Kidney tubule cell (primary cell): ENCODE results near the gene PDCD1LG2.
"Not testable (repeated sequence)": the region's sequence is repeated elsewhere in the genome, so short reads cannot be mapped to it uniquely, and the experiment has no call there.

ENCODE experiments used
- DNase-seq: peaks from one replicate; pipeline ENCODE4 v3.0.0-alpha.2; 2018; ENCODE audit warnings: low spot score

PDCD1LG2 gene

GRCh38 chr9:5510360-5510931, at the start of gene PDCD1LG2:
Gene PDCD1LG2 (plus strand): TSS chr9:5510531. CDS start chr9:5522547, 12,016 bp downstream.
- peak; percentile 51 for DNase-seq

GRCh38 chr9:5464831-5465330, 45.5 kb upstream of the PDCD1LG2 start:
- DNase-seq = not testable (repeated sequence)

- no peak for DNase-seq
Measured at GRCh38 chr9:5466005-5466404, 44.3 kb upstream of the PDCD1LG2 start.

GRCh38 chr9:5466766-5467165, 43.6 kb upstream of the PDCD1LG2 start:
- no peak for DNase-seq

- DNase-seq = peak; percentile 36
Measured at GRCh38 chr9:5468850-5469249, 41.5 kb upstream of the PDCD1LG2 start.

GRCh38 chr9:5470122-5470521, 40.2 kb upstream of the PDCD1LG2 start:
- no peak for DNase-seq

- DNase-seq = peak; percentile 31
Measured at GRCh38 chr9:5470816-5471215, 39.5 kb upstream of the PDCD1LG2 start.

- not testable (repeated sequence) for DNase-seq
Measured at GRCh38 chr9:5475611-5476010, 34.7 kb upstream of the PDCD1LG2 start.

GRCh38 chr9:5478206-5478605, 32.1 kb upstream of the PDCD1LG2 start:
- DNase-seq = no peak

- no peak for DNase-seq
Measured at GRCh38 chr9:5479994-5480694, 30.2 kb upstream of the PDCD1LG2 start.

- no peak for DNase-seq
Measured at GRCh38 chr9:5480919-5481318, 29.4 kb upstream of the PDCD1LG2 start.

- no peak for DNase-seq
Measured at GRCh38 chr9:5481322-5482040, 28.9 kb upstream of the PDCD1LG2 start.

GRCh38 chr9:5482194-5482593, 28.1 kb upstream of the PDCD1LG2 start:
- DNase-seq = no peak

- no peak for DNase-seq
Measured at GRCh38 chr9:5483306-5483705, 27.0 kb upstream of the PDCD1LG2 start.

- DNase-seq = no peak
Measured at GRCh38 chr9:5485378-5486085, 24.8 kb upstream of the PDCD1LG2 start.

- DNase-seq = no peak
Measured at GRCh38 chr9:5486988-5487387, 23.3 kb upstream of the PDCD1LG2 start.

- DNase-seq = peak; percentile 49
Measured at GRCh38 chr9:5488221-5489008, 21.9 kb upstream of the PDCD1LG2 start.

- peak; percentile 87 for DNase-seq
Measured at GRCh38 chr9:5489630-5490490, 20.5 kb upstream of the PDCD1LG2 start.

GRCh38 chr9:5492965-5493678, 17.2 kb upstream of the PDCD1LG2 start:
- peak; percentile 75 for DNase-seq
